GM13977 (cell line): Measurements from ENCODE around the gene NEK6.

Source experiments
- DNase-seq: peaks from one replicate; pipeline ENCODE4 v3.0.0; 2012; ENCODE audit warnings: low spot score
- in situ Hi-C: fragments of 300-500 bp; cut with MboI; formaldehyde crosslinking; loops from one replicate; pipeline ENCODE4 v1.12.0; 2022; ENCODE audit warnings: low sequenced_read_pairs, low pct_unique_long_range_greater_than_20kb, mixed read lengths, inconsistent platforms; ENCODE audit not compliant: unreplicated experiment
- TF ChIP-seq, protein P1 (sequence below): IDR thresholded peaks from 2 replicates; pipeline ENCODE4 v1.5.1; 2012; ENCODE audit warnings: mild to moderate bottlenecking, control low read depth; ENCODE audit not compliant: insufficient read depth; ENCODE audit errors: extremely low read depth, missing control alignments

The NEK6 gene

GRCh38 chr9:124369231-124369797, 111.6 kb downstream of the NEK6 start:
- DNase-seq, result no peak
- in situ Hi-C loops, result no loop called here
- TF ChIP-seq, protein P1, sequence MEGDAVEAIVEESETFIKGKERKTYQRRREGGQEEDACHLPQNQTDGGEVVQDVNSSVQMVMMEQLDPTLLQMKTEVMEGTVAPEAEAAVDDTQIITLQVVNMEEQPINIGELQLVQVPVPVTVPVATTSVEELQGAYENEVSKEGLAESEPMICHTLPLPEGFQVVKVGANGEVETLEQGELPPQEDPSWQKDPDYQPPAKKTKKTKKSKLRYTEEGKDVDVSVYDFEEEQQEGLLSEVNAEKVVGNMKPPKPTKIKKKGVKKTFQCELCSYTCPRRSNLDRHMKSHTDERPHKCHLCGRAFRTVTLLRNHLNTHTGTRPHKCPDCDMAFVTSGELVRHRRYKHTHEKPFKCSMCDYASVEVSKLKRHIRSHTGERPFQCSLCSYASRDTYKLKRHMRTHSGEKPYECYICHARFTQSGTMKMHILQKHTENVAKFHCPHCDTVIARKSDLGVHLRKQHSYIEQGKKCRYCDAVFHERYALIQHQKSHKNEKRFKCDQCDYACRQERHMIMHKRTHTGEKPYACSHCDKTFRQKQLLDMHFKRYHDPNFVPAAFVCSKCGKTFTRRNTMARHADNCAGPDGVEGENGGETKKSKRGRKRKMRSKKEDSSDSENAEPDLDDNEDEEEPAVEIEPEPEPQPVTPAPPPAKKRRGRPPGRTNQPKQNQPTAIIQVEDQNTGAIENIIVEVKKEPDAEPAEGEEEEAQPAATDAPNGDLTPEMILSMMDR, result no peak

GRCh38 chr9:124370896-124371582, 113.3 kb downstream of the NEK6 start:
- no peak for DNase-seq
- in situ Hi-C loops, result no loop called here
- TF ChIP-seq, protein P1, result no peak

DNA sequence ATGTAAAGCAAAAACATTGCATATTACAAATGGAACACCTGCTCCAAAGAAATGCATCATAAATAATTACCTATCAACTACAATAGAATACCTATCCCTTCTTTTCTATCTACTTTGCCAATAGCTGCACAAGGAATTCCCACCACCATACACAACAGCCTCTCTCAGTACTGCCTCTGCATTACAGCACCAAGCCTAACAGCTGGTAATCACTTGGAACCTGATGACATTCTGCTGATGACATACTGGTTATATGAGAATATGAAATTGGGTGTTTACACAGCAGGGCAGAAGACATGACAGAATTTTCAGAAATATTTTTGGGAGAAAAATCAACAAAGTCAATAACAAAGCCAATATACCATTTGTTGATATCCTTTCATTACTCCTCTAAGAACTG, 114.3 kb downstream of the NEK6 start:
- TF ChIP-seq, protein P1, result no peak
- no peak for DNase-seq
- in situ Hi-C loops, result no loop called here

GRCh38 chr9:124373386-124373785, 115.6 kb downstream of the NEK6 start:
- in situ Hi-C loops, result no loop called here
- no peak for DNase-seq
- TF ChIP-seq, protein P1, result no peak

DNA sequence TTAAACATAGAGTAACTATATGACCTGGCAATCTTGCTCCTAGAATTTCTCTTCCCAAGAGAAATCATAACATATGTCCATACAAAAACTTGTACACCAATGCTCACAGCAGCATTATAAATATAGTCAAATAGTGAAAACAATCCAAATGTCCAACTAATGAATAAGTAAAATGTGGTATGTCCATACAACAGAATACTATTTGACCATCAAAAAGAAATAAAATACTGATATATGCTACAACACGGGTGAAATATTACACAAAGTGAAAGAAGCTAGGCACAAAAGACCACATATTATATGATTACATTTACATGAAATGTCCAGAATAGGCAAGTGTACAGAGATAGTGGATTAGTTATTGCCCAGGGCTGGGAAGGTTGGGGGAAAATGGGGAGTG, 116.1 kb downstream of the NEK6 start:
- in situ Hi-C loops, result no loop called here
- no peak for DNase-seq
- TF ChIP-seq, protein P1, result no peak

GRCh38 chr9:124375726-124376125, 118.0 kb downstream of the NEK6 start:
- TF ChIP-seq, protein P1, result no peak
- in situ Hi-C loops, result no loop called here
- DNase-seq, result no peak

DNA sequence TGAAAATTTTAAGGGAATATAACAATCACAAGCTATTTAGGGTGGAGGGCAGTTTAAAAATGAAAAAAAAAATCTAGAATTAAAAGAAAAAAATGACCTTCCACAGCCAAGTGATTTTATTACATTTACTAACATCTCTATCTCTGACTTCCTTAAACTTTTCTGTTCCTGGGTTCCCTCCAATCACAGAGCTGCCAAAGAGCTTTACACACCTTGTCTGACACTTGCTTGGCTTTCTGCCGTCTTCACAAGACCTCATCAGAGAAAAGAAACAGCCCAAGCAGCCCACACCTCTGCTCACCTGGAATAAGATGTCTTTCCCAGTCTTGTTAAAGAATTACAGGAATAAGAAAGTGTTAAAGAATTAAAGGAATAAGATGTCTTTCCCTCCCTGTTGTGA, 118.6 kb downstream of the NEK6 start:
- no peak for DNase-seq
- TF ChIP-seq, protein P1, result no peak
- in situ Hi-C loops, result no loop called here
